ENCODE results near the gene ARMC6.

ARMC6 gene

GRCh38 chr19:19055701-19056100 is 22.3 kb downstream of the ARMC6 start:
- Histone ChIP-seq H3K27ac (ENCODE audit: low read length) (no peak overlapping the region), H3K27me3 (ENCODE audit: insufficient read depth, low read length, poor library complexity) (no peaks in the 10 kb centered on the region), H3K79me2 (ENCODE audit: insufficient read depth, low read length) (peaks cover 2% of the 10 kb centered on the region; the same call in 1 of the 2 replicates), H2AFZ (ENCODE audit: low read depth, low read length) (no peak overlapping the region), H3K36me3 (ENCODE audit: insufficient read depth, low read length) (peaks cover 92% of the 10 kb centered on the region), H3K4me1 (ENCODE audit: insufficient read depth, low read length) (no peaks in the 10 kb centered on the region), H3K9ac (ENCODE audit: low read depth, low read length) (no peak overlapping the region), H3K4me2 (ENCODE audit: insufficient read depth, low read length) (no peak overlapping the region), H3K4me3 (ENCODE audit: low read depth in 1 of 2, low read length in 2 of 2) (no peak overlapping the region), H3K9me3 (ENCODE audit: insufficient read depth, low read length, severe bottlenecking) (no peaks in the 10 kb centered on the region), H4K20me1 (ENCODE audit: insufficient read depth, low read length) (peaks cover 44% of the 10 kb centered on the region)
- ATAC-seq (ENCODE audit: insufficient read depth, low read depth) (no peak), DNase-seq (no peak)
- TF ChIP-seq CTCF (IDR thresholded peaks at IDR 0.05; ENCODE audit: borderline replicate concordance, extremely low read depth, low read length, poor library complexity, severe bottlenecking) (no peak), EZH2 (IDR thresholded peaks at IDR 0.05; ENCODE audit: borderline replicate concordance, low read depth, low read length, severe bottlenecking) (no peak)

- no peaks in the 10 kb centered on the region for H3K4me1 ChIP-seq (ENCODE audit: insufficient read depth, low read length)
- H3K4me3 ChIP-seq (ENCODE audit: low read depth in 1 of 2, low read length in 2 of 2): no peak overlapping the region
- H3K36me3 ChIP-seq (ENCODE audit: insufficient read depth, low read length): peaks cover 89% of the 10 kb centered on the region
- H3K9me3 ChIP-seq (ENCODE audit: insufficient read depth, low read length, severe bottlenecking): no peaks in the 10 kb centered on the region
- H4K20me1 ChIP-seq (ENCODE audit: insufficient read depth, low read length): peaks cover 34% of the 10 kb centered on the region
- no peak overlapping the region for H3K27ac ChIP-seq (ENCODE audit: low read length)
- H3K79me2 ChIP-seq (ENCODE audit: insufficient read depth, low read length): peaks cover 2% of the 10 kb centered on the region; the same call in 1 of the 2 replicates
- DNase-seq (no peak), ATAC-seq (ENCODE audit: insufficient read depth, low read depth) (no peak)
- H3K4me2 ChIP-seq (ENCODE audit: insufficient read depth, low read length): no peak overlapping the region
- H2AFZ ChIP-seq (ENCODE audit: low read depth, low read length): no peak overlapping the region
- no peaks in the 10 kb centered on the region for H3K27me3 ChIP-seq (ENCODE audit: insufficient read depth, low read length, poor library complexity)
- H3K9ac ChIP-seq (ENCODE audit: low read depth, low read length): no peak overlapping the region
- TF ChIP-seq EZH2 (IDR thresholded peaks at IDR 0.05; ENCODE audit: borderline replicate concordance, low read depth, low read length, severe bottlenecking): no peak
- no peak for TF ChIP-seq CTCF (IDR thresholded peaks at IDR 0.05; ENCODE audit: borderline replicate concordance, extremely low read depth, low read length, poor library complexity, severe bottlenecking)
Observed at GRCh38 chr19:19056636-19057275, 23.4 kb downstream of the ARMC6 start.

GRCh38 chr19:19057317-19057716 is 23.9 kb downstream of the ARMC6 start:
- no peak overlapping the region for H2AFZ ChIP-seq (ENCODE audit: low read depth, low read length)
- peaks cover 4% of the 10 kb centered on the region; the same call in 1 of the 2 replicates for H3K4me1 ChIP-seq (ENCODE audit: insufficient read depth, low read length)
- ATAC-seq (ENCODE audit: insufficient read depth, low read depth) (no peak), DNase-seq (no peak)
- no peaks in the 10 kb centered on the region for H3K27me3 ChIP-seq (ENCODE audit: insufficient read depth, low read length, poor library complexity)
- no peaks in the 10 kb centered on the region for H3K9me3 ChIP-seq (ENCODE audit: insufficient read depth, low read length, severe bottlenecking)
- H3K9ac ChIP-seq (ENCODE audit: low read depth, low read length): no peak overlapping the region
- peaks cover 28% of the 10 kb centered on the region for H4K20me1 ChIP-seq (ENCODE audit: insufficient read depth, low read length)
- peaks cover 2% of the 10 kb centered on the region; the same call in 1 of the 2 replicates for H3K79me2 ChIP-seq (ENCODE audit: insufficient read depth, low read length)
- no peak for TF ChIP-seq CTCF (IDR thresholded peaks at IDR 0.05; ENCODE audit: borderline replicate concordance, extremely low read depth, low read length, poor library complexity, severe bottlenecking)
- TF ChIP-seq EZH2 (IDR thresholded peaks at IDR 0.05; ENCODE audit: borderline replicate concordance, low read depth, low read length, severe bottlenecking): no peak
- no peak overlapping the region for H3K4me3 ChIP-seq (ENCODE audit: low read depth in 1 of 2, low read length in 2 of 2)
- H3K27ac ChIP-seq (ENCODE audit: low read length): no peak overlapping the region
- H3K4me2 ChIP-seq (ENCODE audit: insufficient read depth, low read length): no peak overlapping the region
- peaks cover 84% of the 10 kb centered on the region for H3K36me3 ChIP-seq (ENCODE audit: insufficient read depth, low read length)

Measured in DND-41 (cell line).